Left lung (tissue), 10 donors: ENCODE data around the gene GPBAR1. TPM values are rescaled to one million over a fixed set of nuclear protein-coding genes. Genes with fewer than 3 reads are reported as not detected.
A peak's percentile ranks its signal among the peaks of the same experiment; 100 is the strongest.

ENCODE experiments used
- ATAC-seq: fragments of 200-7000 bp; cut with Tn5 transposase; one replicate; pipeline ENCODE4 v1.9.1; 2020; ENCODE audit warnings: moderate library complexity
- DNase-seq, 4 donors: peaks; one replicate each; pipeline ENCODE4 v3.0.0-alpha.2; 2013 to 2020
- H3K27ac ChIP-seq, 2 donors: fragments of 200-600 bp; sonication (generic) in 1 of 2; one replicate each; pipeline versions ENCODE4 v1.5.0 to v1.8.0; 2020 to 2021
- H3K27me3 ChIP-seq, 2 donors: fragments of 200-600 bp; sonication (generic) in 1 of 2; one replicate each; pipeline versions ENCODE4 v1.5.0 to v1.8.0; 2020 to 2021
- H3K36me3 ChIP-seq, 2 donors: fragments of 200-600 bp; sonication (generic) in 1 of 2; one replicate each; pipeline versions ENCODE4 v1.5.0 to v1.8.0; 2020 to 2021
- H3K4me1 ChIP-seq, 2 donors: fragments of 200-600 bp; one replicate each; pipeline ENCODE4 v1.8.0; 2021
- H3K4me3 ChIP-seq, 2 donors: fragments of 200-600 bp; sonication (generic) in 1 of 2; one replicate each; pipeline versions ENCODE4 v1.5.0 to v1.8.0; 2020 to 2021; ENCODE audit warnings: mild to moderate bottlenecking in 1 of 2
- H3K9me3 ChIP-seq, 2 donors: fragments of 200-600 bp; sonication (generic) in 1 of 2; one replicate each; pipeline versions ENCODE4 v1.5.0 to v1.8.0; 2020 to 2021
- CTCF ChIP-seq, 2 donors: fragments of 200-600 bp; sonication (generic) in 1 of 2; IDR thresholded peaks; one replicate each; pipeline versions ENCODE4 v1.5.0 to v1.8.0; 2021; ENCODE audit warnings: antibody characterized with exemption in 2 of 2
- intact Hi-C, 2 donors: fragments of 100-400 bp; cut with DNase I; formaldehyde crosslinking; loops; one replicate each; pipeline versions ENCODE4 v1.11.2 to v1.14.2; 2022
- polyA plus RNA-seq, 6 donors: library from polyadenylated mRNA; unstranded; fragments of 120-200 nt; gene quantifications; one replicate each; pipeline ENCODE4 v1.2.1, GENCODE V29; 2013; ENCODE audit not compliant: insufficient read length in 6 of 6
- total RNA-seq, 2 donors: library from RNA; stranded (reverse); fragmentation: NEBNext Ultra II Directional; extraction: Animal tissue kit (Norgen Biotek cat#: 25700); gene quantifications; one replicate each; pipeline ENCODE4 v1.2.1, GENCODE V29; 2021
- donor health status: DM: no; HTN: yes; CAD: no.
- donor health status: DM: no; HTN: no; CAD: no.

The GPBAR1 gene
- total and polyA plus RNA-seq, 8 donors, result 0.88 to 4.3 (median 1.3) TPM

DNA sequence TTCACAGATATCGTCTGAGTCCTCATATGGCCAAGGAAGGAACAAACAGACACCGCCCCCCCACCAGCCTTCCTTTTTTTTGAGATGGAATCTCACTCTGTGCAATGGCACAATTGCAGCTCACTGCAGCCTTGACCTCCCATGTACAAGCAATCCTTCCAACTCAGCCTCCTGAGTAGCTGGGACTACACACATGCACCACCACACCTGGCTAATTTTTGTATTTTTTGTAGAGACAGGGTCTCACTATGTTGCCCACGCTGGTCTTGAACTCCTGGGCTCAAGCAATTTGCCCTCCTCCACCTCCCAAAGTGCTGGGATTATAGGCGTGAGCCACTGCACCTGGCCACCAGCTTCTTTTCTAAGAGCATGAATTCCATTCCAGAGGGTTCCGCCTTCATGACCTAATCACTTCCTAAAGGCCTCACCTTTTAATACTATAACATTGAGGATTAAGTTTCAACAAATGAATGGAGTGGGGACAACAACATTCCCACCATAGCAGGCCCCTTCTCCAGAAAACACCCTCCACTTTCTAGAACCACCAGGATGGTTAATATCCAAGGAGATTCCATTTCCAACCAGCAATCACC lies 33.7 kb downstream of the GPBAR1 start:
- H3K27ac ChIP-seq, result peak overlapping the region; percentile 83 to 98
- ATAC-seq, result no peak
- no peak for TF ChIP-seq CTCF (IDR thresholded peaks at IDR 0.05)
- intact Hi-C loops, result loop anchor here in 1 of 2 donors (5.0 kb wide), 1 partner anchor 103 kb away; the partner anchor contains the start of gene CTDSP1
- peaks cover 27 to 54% of the 10 kb centered on the region in 2 donors for H3K4me1 ChIP-seq
- no peak overlapping the region for H3K4me3 ChIP-seq
- DNase-seq, result no peak
- H3K27me3 ChIP-seq, result no peaks in the 10 kb centered on the region
- no peaks in the 10 kb centered on the region for H3K9me3 ChIP-seq
- no peaks in the 10 kb centered on the region for H3K36me3 ChIP-seq

DNA sequence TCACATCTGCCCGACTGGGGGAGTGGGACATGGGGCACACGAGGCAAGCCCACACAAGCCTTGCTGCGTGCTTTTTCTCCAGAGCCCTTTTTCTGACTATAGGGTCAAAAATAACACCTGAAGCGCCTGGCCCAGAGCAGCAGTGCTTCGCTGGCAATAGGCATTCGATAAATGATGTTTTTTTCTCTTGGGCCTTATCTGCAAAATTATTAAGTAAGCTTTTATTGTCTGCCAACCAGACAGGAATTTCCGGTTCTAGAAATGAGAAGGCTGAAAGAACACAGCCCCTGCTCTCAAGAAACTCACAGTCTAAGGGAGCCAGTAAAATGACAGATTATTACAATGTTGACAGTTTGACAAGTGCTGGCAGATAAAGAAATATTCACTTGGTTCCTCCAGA lies 34.2 kb downstream of the GPBAR1 start:
- H3K9me3 ChIP-seq, result no peaks in the 10 kb centered on the region
- intact Hi-C loops, result loop anchor here in 1 of 2 donors (5.0 kb wide), 1 partner anchor 102 kb away; the partner anchor contains the start of gene CTDSP1
- no peaks in the 10 kb centered on the region for H3K36me3 ChIP-seq
- ATAC-seq (peak; percentile 8), DNase-seq (peak in 1 of 4 donors; percentile 77)
- H3K4me3 ChIP-seq, result no peak overlapping the region
- TF ChIP-seq CTCF (IDR thresholded peaks at IDR 0.05), result no peak
- H3K4me1 ChIP-seq, result peaks cover 22 to 49% of the 10 kb centered on the region in 2 donors
- peak overlapping the region; percentile 83 to 98 for H3K27ac ChIP-seq
- no peaks in the 10 kb centered on the region for H3K27me3 ChIP-seq

GRCh38 chr2:218296200-218296599 lies 35.4 kb downstream of the GPBAR1 start:
- H3K27me3 ChIP-seq, result no peaks in the 10 kb centered on the region
- no peak overlapping the region for H3K4me3 ChIP-seq
- ATAC-seq (no peak), DNase-seq (no peak)
- intact Hi-C loops, result loop anchor here in 1 of 2 donors (5.0 kb wide), 1 partner anchor 101 kb away; the partner anchor contains the start of gene CTDSP1
- H3K36me3 ChIP-seq, result no peaks in the 10 kb centered on the region
- H3K4me1 ChIP-seq, result peaks cover 15 to 42% of the 10 kb centered on the region in 2 donors
- H3K27ac ChIP-seq, result peak overlapping the region in 1 of 2 donors; percentile 23
- no peak for TF ChIP-seq CTCF (IDR thresholded peaks at IDR 0.05)
- no peaks in the 10 kb centered on the region for H3K9me3 ChIP-seq

GRCh38 chr2:218296847-218297246 lies 36.0 kb downstream of the GPBAR1 start:
- DNase-seq (no peak), ATAC-seq (no peak)
- intact Hi-C loops, result loop anchor here in 1 of 2 donors (5.0 kb wide), 1 partner anchor 100 kb away; the partner anchor contains the start of gene CTDSP1
- H3K27me3 ChIP-seq, result no peaks in the 10 kb centered on the region
- no peaks in the 10 kb centered on the region for H3K36me3 ChIP-seq
- no peaks in the 10 kb centered on the region for H3K9me3 ChIP-seq
- peaks cover 15 to 44% of the 10 kb centered on the region in 2 donors for H3K4me1 ChIP-seq
- no peak for TF ChIP-seq CTCF (IDR thresholded peaks at IDR 0.05)
- peak overlapping the region; percentile 41 to 70 for H3K27ac ChIP-seq
- no peak overlapping the region for H3K4me3 ChIP-seq

DNA sequence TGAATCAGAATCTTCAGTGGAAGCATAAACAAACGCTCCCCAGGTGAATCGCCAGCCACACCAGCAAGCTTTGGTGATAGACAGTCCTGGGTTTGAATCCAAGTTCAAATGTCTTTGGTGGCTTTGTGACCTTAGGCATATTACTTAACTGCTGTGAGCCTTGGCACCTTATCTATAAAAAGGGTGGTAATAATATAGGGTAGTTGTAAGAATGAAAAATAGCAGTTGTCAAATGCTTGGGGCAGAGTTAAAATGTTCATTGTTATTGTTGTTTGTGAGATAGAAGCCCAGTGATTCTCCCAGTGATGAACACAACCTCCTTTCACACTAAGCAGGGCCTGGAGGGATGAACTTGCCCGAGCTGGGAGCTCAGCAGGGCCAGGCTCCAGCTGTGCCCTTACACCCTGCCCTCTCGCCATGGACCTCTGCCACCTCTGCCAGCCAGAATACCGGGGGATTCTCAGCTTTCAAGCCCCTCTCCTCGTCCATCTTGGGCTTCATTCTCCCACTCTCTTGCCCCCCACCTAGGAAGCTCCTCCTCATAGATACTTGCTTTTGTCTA lies 37.6 kb downstream of the GPBAR1 start:
- intact Hi-C loops, result loop anchor here in 1 of 2 donors (2.0 to 5.0 kb wide), 2 partner anchors 58 to 99 kb away; partner anchors contain the start of genes CATIP and CTDSP1

More for the DNA sequence above, 37.6 kb downstream of the GPBAR1 start:
- no peak overlapping the region for H3K4me3 ChIP-seq
- peak overlapping the region; percentile 62 to 70 for H3K27ac ChIP-seq
- H3K9me3 ChIP-seq, result no peaks in the 10 kb centered on the region
- H3K36me3 ChIP-seq, result no peaks in the 10 kb centered on the region
- DNase-seq, result no peak
- no peak for ATAC-seq
- no peaks in the 10 kb centered on the region for H3K27me3 ChIP-seq
- peaks cover 11 to 34% of the 10 kb centered on the region in 2 donors for H3K4me1 ChIP-seq
- TF ChIP-seq CTCF (IDR thresholded peaks at IDR 0.05), result no peak
